Measurements from ENCODE around the gene CCNI.
A peak's percentile ranks its signal among the peaks of the same experiment; 100 is the strongest.

GRCh38 chr4:77044461-77045150, 31.2 kb downstream of the CCNI start:
- TF ChIP-seq CTCF (IDR thresholded peaks at IDR 0.05): peak; percentile 36 to 59 (median 53)
- TF ChIP-seq POLR2A (IDR thresholded peaks at IDR 0.05): no peak
